Body of pancreas (tissue), 4 donors: Measurements from ENCODE around the gene BAG1. TPM values are rescaled to one million over a fixed set of nuclear protein-coding genes. Genes with fewer than 3 reads are reported as not detected.

Experiments
- ATAC-seq: fragments of 150-250 bp; one replicate; pipeline ENCODE4 v1.9.1; 2016
- DNase-seq, 4 donors: peaks; one replicate each; pipeline ENCODE4 v3.0.0-alpha.2; 2019
- H3K27ac ChIP-seq, 4 donors: fragments of 200-600 bp; sonication (generic); 1 replicate in 3 of 4; 2 replicates in 1 of 4; pipeline versions ENCODE4 v1.5.1 to v1.6.1; 2016 to 2019; ENCODE audit warnings: mild to moderate bottlenecking in 1 of 4, mixed read lengths in 1 of 4, moderate library complexity in 1 of 4
- H3K27me3 ChIP-seq, 2 donors: fragments of 200-600 bp; sonication (generic); one replicate each; pipeline ENCODE4 v1.6.0; 2016; ENCODE audit warnings: mild to moderate bottlenecking in 1 of 2
- H3K36me3 ChIP-seq, 2 donors: fragments of 200-600 bp; sonication (generic); replicated peaks in 1 of 2; 2 replicates each; pipeline ENCODE4 v1.5.1; 2016; ENCODE audit warnings: low read depth in 2 of 2; ENCODE audit not compliant: insufficient read depth in 1 of 2
- H3K4me1 ChIP-seq: fragments of 200-600 bp; sonication (generic); one replicate; pipeline ENCODE4 v1.6.0; 2016
- H3K4me3 ChIP-seq, 2 donors: fragments of 200-600 bp; sonication (generic); 1 replicate in 1 of 2; 2 replicates in 1 of 2; pipeline ENCODE4 v1.5.1; 2016 to 2019
- H3K9me3 ChIP-seq, 3 donors: fragments of 200-600 bp; sonication (generic); 1 replicate in 2 of 3; 2 replicates in 1 of 3; pipeline ENCODE4 v1.5.1; 2016
- CTCF ChIP-seq, 7 experiments: fragments of 450-650 bp in 4 of 7; fragments of 200-600 bp in 3 of 7; sonication (generic) in 3 of 7; IDR thresholded peaks; one replicate each; pipeline ENCODE4 v1.5.1; 2016 to 2019; ENCODE audit warnings: antibody characterized with exemption in 7 of 7
- POLR2A ChIP-seq, 3 donors: fragments of 450-650 bp; IDR thresholded peaks; one replicate each; pipeline ENCODE4 v1.6.1; 2016; ENCODE audit warnings: antibody characterized with exemption in 3 of 3, mild to moderate bottlenecking in 2 of 3
- WGBS, 2 donors: methylation state at CpG; one replicate each; pipeline ENCODE4 v1.1.5; 2017; 5-methylcytosine and 5-hydroxymethylcytosine counted together
- intact Hi-C: fragments of 100-400 bp; cut with DNase I; formaldehyde crosslinking; loops from one replicate; pipeline ENCODE4 v1.15.1; 2023
- total RNA-seq, 2 donors: library from RNA; depleted of rRNA; stranded (reverse); fragments of >200 nt; gene quantifications; one replicate each; pipeline ENCODE4 v1.1.0, GENCODE V29; 2016

Gene BAG1
- total RNA-seq, 2 donors from 2014 or later = 46.5 to 80.2 TPM

DNA sequence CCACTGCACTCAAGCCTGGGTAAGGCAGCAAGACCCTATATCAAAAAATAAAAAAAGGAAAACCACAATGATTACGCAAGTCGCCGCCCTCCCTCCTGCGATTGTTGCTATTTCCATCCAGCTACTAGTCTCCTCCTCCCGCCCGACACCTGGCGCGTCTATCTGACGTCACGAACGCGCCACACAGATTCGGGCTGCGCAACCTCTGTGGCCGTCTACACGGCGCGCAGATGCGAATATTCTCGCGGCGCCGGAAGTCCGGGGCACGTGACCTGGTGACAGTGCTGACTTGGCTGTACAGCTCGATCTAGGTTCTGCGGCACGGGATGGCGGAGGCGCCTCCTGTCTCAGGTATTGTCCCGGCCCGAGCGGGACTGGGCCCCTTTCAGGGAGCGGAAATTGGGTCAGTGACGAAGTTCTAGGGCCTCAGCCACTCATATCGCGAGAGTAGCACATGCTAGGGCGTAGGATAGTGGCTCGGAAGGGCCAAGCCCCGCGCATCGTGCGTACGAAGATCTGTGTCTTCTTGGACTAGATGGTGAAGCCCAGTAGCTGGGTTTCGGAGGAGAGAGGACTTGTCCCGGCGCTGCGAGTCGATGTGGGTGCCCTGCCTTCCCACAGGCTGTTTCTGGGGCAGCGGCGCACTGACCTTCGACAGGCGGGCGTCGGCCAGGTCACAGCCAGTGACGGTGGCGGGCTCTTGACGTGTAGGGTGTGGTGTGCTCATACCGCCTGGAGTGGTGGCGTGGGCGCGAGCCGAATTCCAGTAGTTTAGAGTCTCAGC is 25.9 kb upstream of the BAG1 start, which contains the start of gene NFX1:
NFX1 (plus strand) TSS at position 270 of the 784 bp plus-strand sequence; CDS start at position 327, 57 bp downstream.
- no peaks in the 10 kb centered on the region for H3K9me3 ChIP-seq
- peaks cover 37% of the 10 kb centered on the region for H3K4me1 ChIP-seq
- WGBS, 2 donors = 0 to 1% methylated on average over 38 to 63 of the region's 63 CpGs
- H3K27ac ChIP-seq = peak within 1 kb of the TSS; percentile 81 to 99 (median 98)
- DNase-seq (peak; percentile 98), ATAC-seq (peak; percentile 93)
- intact Hi-C loops = no loop called here
- TF ChIP-seq CTCF (IDR thresholded peaks at IDR 0.05) = no peak
- TF ChIP-seq POLR2A (IDR thresholded peaks at IDR 0.05) = peak; percentile 87 to 97 (median 97)
- no peaks in the 10 kb centered on the region for H3K27me3 ChIP-seq
- peak within 1 kb of the TSS; percentile 28 to 51 for H3K4me3 ChIP-seq
- peaks cover 0 to 3% of the 10 kb centered on the region in 2 donors for H3K36me3 ChIP-seq

GRCh38 chr9:33289936-33290246 is 25.4 kb upstream of the BAG1 start:
- intact Hi-C loops = no loop called here
- WGBS, 2 donors = 0 to 2% methylated on average over 13 to 14 of the region's 14 CpGs

GRCh38 chr9:33289496-33289895 is 25.0 kb upstream of the BAG1 start:
- Histone ChIP-seq H3K4me3 (peak overlapping the region in 1 of 2 donors; percentile 24), H3K27me3 (no peaks in the 10 kb centered on the region), H3K9me3 (no peaks in the 10 kb centered on the region), H3K4me1 (peaks cover 37% of the 10 kb centered on the region), H3K36me3 (no peaks in the 10 kb centered on the region), H3K27ac (peak overlapping the region; percentile 81 to 99 (median 98))
- ATAC-seq = no peak
- DNase-seq = peak in 3 of 4 donors; percentile 5 to 30 (median 13)
- TF ChIP-seq POLR2A (IDR thresholded peaks at IDR 0.05) = no peak
- TF ChIP-seq CTCF (IDR thresholded peaks at IDR 0.05) = no peak
- intact Hi-C loops = no loop called here
- WGBS, 2 donors = 13 to 21% methylated on average over 7 to 12 of the region's 12 CpGs

More at GRCh38 chr9:33289936-33290246, 25.4 kb upstream of the BAG1 start:
- Histone ChIP-seq H3K4me3 (peak overlapping the region; percentile 24 to 28), H3K36me3 (no peaks in the 10 kb centered on the region), H3K4me1 (peaks cover 37% of the 10 kb centered on the region), H3K27ac (peak overlapping the region; percentile 81 to 99 (median 98)), H3K9me3 (no peaks in the 10 kb centered on the region), H3K27me3 (no peaks in the 10 kb centered on the region)
- TF ChIP-seq POLR2A (IDR thresholded peaks at IDR 0.05) (no peak), CTCF (IDR thresholded peaks at IDR 0.05) (peak in 1 of 7 experiments; percentile 8)
- ATAC-seq (peak; percentile 34), DNase-seq (no peak)

GRCh38 chr9:33288828-33289483 is 24.4 kb upstream of the BAG1 start:
- 67 to 84% methylated on average over 9 to 10 of the region's 14 CpGs for WGBS, 2 donors
- no peak for TF ChIP-seq CTCF (IDR thresholded peaks at IDR 0.05)
- TF ChIP-seq POLR2A (IDR thresholded peaks at IDR 0.05) = no peak
- peaks cover 34% of the 10 kb centered on the region for H3K4me1 ChIP-seq

More at GRCh38 chr9:33288828-33289483, 24.4 kb upstream of the BAG1 start:
- Histone ChIP-seq H3K4me3 (no peak overlapping the region), H3K27me3 (no peaks in the 10 kb centered on the region), H3K27ac (peak overlapping the region; percentile 81 to 99 (median 98)), H3K9me3 (no peaks in the 10 kb centered on the region), H3K36me3 (no peaks in the 10 kb centered on the region)
- DNase-seq (peak in 2 of 4 donors; percentile 12 to 20), ATAC-seq (no peak)
- intact Hi-C loops = no loop called here
